Ammon's horn (tissue), 1 donor: ENCODE data around the gene GUCY1A2.
"Not testable (repeated sequence)": the region's sequence is repeated elsewhere in the genome, so short reads cannot be mapped to it uniquely, and the experiment has no call there.

Experiments
- DNase-seq: peaks from one replicate; pipeline ENCODE4 v3.0.0-alpha.2; 2016; ENCODE audit warnings: low spot score

The GUCY1A2 gene

DNA sequence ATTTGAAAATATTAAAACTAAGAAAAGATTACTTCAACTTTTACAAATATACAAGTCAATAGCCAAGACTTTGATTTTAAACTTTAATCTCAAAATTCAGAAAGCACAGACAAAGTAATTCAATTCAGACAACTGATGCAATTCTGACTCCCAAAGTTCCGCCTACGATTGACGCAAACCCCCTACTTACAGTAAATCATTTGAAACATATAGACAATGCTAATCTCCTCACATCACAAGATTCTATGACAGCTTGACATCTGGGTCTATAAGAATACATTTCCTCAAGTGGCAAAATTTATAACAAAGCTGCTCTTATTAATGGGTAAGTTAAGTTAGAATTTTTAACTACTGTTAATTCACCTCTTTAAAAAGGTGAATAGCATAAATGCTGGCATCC, 75.2 kb downstream of the GUCY1A2 start:
- no peak for DNase-seq

GRCh38 chr11:106939157-106939556, 79.1 kb downstream of the GUCY1A2 start:
- no peak for DNase-seq

- DNase-seq, result peak; percentile 20
These were observed 81.2 kb downstream of the GUCY1A2 start for GRCh38 chr11:106937111-106937510.

GRCh38 chr11:106925245-106925644, 93.0 kb downstream of the GUCY1A2 start:
- DNase-seq, result no peak

- no peak for DNase-seq
These were observed 97.3 kb downstream of the GUCY1A2 start for GRCh38 chr11:106920899-106921509.

DNA sequence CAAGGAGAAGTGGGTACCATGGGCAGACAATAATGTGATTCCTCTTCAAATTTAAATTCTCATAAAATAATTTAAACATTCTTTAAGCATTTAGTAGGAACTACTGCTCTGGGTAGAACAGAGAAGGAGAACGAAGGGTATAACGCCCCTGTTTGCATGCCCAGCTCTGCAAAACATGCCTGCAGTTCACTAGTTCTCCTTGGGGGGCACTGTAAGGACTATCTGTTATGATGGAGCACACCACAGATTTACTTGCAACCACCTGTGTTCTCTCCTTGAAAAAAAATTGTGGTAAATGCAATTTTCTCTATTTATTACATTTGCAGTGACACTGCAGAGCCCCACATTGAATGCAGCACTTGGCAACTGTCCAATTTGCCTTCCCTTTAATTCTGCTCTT, 100.3 kb downstream of the GUCY1A2 start:
- DNase-seq, result no peak

- no peak for DNase-seq
These were observed 103.9 kb downstream of the GUCY1A2 start for GRCh38 chr11:106914409-106914808.

GRCh38 chr11:106913141-106913540, 105.1 kb downstream of the GUCY1A2 start:
- no peak for DNase-seq

DNA sequence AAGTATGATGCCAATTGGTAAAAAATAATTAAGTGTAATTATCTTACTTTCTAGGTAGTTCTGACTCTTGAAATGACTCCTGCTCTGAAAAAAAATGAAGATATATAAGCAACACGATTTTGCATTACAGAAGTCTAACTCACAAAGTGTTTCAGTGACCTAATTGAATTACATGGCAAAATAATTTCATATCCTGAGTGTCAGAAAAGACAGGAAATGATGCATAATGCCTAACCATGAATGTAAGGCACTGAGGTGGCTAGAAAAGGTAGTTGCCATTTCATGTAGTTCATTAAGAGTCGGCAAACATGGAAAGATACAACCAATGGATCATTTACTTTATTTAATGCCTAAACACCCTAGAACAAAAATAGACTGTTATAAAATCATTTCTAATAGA, 113.5 kb downstream of the GUCY1A2 start:
- DNase-seq, result no peak

DNA sequence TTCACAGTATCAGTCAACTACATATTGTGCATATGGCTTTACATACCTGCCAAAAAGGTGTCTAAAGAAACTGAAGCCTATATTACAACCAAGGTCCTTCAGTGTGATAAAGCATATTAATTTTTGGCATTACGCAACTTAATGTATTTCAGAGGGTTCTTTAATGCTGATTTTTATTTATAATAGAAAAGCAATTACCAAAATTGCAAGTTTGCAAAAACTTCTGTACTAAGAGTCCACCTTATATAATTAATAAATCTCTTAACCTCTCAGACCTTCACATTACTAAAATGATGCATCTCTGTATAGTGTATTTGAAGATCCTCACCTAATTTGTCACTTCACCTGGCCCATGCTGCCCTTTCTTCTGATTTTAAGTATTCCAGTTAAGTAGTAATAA, 128.6 kb downstream of the GUCY1A2 start:
- DNase-seq, result no peak

DNA sequence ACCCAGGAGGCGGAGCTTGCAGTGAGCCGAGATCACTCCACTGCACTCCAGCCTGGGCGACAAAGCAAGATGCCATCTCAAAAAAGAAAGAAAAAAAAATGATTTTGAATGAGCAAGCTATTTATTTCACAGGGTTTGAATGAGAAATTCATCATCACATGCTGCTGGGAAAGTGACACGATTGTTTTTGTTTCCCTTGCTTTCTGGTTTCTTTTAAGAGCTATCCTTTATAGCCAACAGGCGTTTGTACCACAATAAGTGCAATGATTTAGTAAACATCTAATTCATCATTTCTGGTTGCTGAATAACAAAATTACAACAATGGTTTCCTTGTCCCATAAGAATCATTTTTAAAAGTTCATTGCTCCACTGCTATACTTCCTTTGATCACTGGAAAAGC, 129.9 kb downstream of the GUCY1A2 start:
- DNase-seq, result no peak

DNA sequence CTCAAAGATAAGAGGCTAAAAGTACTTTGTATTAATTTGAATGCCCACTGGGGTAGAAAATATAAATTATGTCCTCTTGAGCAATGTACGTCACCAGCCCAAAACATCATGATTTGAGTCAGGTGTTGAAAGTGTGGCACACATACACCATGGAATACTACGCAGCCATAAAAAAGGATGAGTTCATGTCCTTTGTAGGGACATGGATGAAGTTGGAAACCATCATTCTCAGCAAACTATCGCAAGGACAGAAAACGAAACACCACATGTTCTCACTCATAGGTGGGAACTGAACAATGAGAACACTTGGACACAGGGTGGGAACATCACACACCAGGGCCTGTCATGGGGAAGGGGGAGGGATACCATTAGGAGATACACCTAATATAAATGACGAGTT, 134.6 kb downstream of the GUCY1A2 start:
- DNase-seq, result not testable (repeated sequence)

- DNase-seq, result no peak
These were observed 138.3 kb downstream of the GUCY1A2 start for GRCh38 chr11:106879832-106880546.

GRCh38 chr11:106879029-106879428, 139.2 kb downstream of the GUCY1A2 start:
- no peak for DNase-seq

DNA sequence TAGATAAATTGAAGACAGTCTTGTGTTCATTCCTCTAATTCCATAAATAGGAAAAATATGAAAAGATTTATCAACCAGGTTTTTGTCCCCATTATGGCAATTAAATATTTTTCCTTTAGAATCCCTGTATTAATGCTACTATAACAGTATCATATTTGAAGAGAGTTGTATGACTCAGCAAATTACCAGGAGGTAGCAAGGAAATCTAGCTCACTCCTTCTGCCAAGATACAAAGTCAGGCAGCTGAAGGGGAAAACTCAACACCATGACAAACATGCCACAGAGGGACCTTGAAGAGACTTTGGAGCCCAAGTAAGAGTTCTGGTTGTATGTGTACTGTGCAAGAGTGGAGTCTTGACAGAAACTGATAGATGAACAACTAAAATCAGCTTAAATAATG, 143.3 kb downstream of the GUCY1A2 start:
- no peak for DNase-seq

DNA sequence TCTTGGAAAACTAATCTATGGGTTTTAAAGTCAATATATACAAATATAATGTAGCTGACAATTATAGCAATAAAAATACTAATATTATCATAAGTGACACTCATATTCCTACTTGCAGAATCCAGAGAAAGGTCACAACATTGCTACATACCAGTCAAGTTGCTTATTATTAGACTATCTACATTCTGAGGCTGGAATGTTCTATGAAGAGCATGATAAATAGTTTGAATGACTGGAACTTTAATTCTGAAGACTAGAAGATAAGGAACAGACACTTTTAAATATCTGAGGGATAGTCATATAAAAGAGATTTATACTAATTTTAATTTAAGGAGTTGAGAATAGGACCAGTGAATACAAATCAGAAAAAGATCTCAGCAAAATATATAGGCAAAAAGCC, 146.0 kb downstream of the GUCY1A2 start:
- DNase-seq, result no peak

DNA sequence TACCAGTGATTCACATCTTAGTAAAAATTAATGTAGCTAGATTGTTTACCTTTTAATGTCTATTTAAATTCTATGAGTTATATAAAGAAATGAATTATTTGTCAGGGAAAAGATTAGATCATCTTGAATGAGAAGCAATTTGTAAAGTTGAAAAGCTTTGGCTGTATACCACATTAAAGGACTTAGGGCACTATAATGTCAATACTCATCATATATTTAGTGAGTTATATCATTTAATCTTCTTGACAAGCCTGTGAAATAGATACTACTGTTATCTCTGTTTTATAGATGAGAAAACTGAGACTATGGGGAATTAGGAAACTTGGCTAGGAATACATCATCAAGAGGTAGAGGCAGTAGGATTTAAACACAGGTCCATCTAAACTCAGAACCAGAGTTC, 160.1 kb downstream of the GUCY1A2 start:
- no peak for DNase-seq

- DNase-seq, result no peak
These were observed 161.7 kb downstream of the GUCY1A2 start for GRCh38 chr11:106856566-106856965.

GRCh38 chr11:106854429-106854828, 163.8 kb downstream of the GUCY1A2 start:
- DNase-seq, result no peak

GRCh38 chr11:106853850-106854401, 164.3 kb downstream of the GUCY1A2 start:
- DNase-seq, result no peak

- no peak for DNase-seq
These were observed 165.5 kb downstream of the GUCY1A2 start for GRCh38 chr11:106852779-106853178.

DNA sequence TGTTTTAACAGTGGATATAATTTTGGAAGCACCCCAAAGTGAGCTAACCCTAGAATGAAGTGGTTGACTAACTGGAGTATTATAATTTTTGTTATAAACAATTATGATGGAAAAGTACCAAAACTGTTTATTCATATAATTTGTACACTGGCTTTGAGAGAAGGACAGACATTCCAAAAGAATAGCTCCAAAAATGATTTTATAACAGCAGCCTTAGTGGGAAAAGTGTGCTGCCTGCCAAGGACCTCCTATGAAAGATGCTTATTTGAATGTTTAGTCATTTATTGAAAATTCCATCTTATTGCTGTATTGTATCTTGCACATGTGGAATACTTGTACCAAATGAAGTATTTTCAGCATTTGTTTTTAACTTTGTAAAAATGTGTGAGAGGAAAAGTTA, 169.8 kb downstream of the GUCY1A2 start:
- no peak for DNase-seq

- DNase-seq, result no peak
These were observed 176.1 kb downstream of the GUCY1A2 start for GRCh38 chr11:106842134-106842533.

GRCh38 chr11:106840947-106841346, 177.3 kb downstream of the GUCY1A2 start:
- no peak for DNase-seq
